ENCODE data around the gene ZNF878. TPM values are rescaled to one million over a fixed set of nuclear protein-coding genes. Genes with fewer than 3 reads are reported as not detected.
"Not testable (repeated sequence)": the region's sequence is repeated elsewhere in the genome, so short reads cannot be mapped to it uniquely, and the experiment has no call there.

The ZNF878 gene
- polyA plus RNA-seq, 3 donors: not detected

GRCh38 chr19:12090807-12091206, 38.0 kb upstream of the ZNF878 start:
- H3K4me1 ChIP-seq (ENCODE audit: control insufficient read depth in 1 of 2, insufficient read depth in 2 of 2, low read length in 2 of 2): peaks cover 13 to 14% of the 10 kb centered on the region in 2 donors
- no peak overlapping the region for H3K27ac ChIP-seq (ENCODE audit: low read depth in 1 of 2, low read length in 2 of 2)
- intact Hi-C loops (cut with micrococcal nuclease): loop anchor here (5.0 kb wide), 1 partner anchor 51 kb away; the partner anchor contains the start of gene ZNF20 (in 2 of the 2)
- Mint-ChIP-seq H3K4me3 (no peak overlapping the region), H3K9me3 (peaks cover 5 to 22% (median 15%) of the 10 kb centered on the region in 7 donors), H3K36me3 (peaks cover 3 to 4% of the 10 kb centered on the region in 2 donors), H3K4me1 (peaks cover 30% of the 10 kb centered on the region), H3K27me3 (ENCODE audit: low read depth in 3 of 3) (peaks cover 0 to 3% (median 1%) of the 10 kb centered on the region in 3 donors), H3K27ac (no peak overlapping the region)
- 49% methylated on average over 2 of the region's 5 CpGs for WGBS (ENCODE audit: insufficient coverage)
- H3K9me3 ChIP-seq (replicated peaks in 1 of 2; ENCODE audit: control insufficient read depth in 1 of 2, insufficient read depth in 1 of 2, low read length in 2 of 2): peaks cover 5 to 7% of the 10 kb centered on the region in 2 donors
- DNase-seq: peak; percentile 34 to 53 (median 50)
- H3K9ac ChIP-seq (ENCODE audit: insufficient read depth, low read length, poor library complexity, severe bottlenecking): no peak overlapping the region
- TF ChIP-seq CTCF (IDR thresholded peaks at IDR 0.05): peak; percentile 69
- H3K4me2 ChIP-seq (replicated peaks; ENCODE audit: extremely low read depth, low read length, poor library complexity, severe bottlenecking): no peak overlapping the region
- no peaks in the 10 kb centered on the region for H3K27me3 ChIP-seq (ENCODE audit: control insufficient read depth in 2 of 2, insufficient read depth in 2 of 2, low read length in 2 of 2)
- H2AFZ ChIP-seq (ENCODE audit: insufficient read depth, low read depth, low read length, poor library complexity, severe bottlenecking): no peak overlapping the region
- peaks cover 14% of the 10 kb centered on the region for H3K79me2 ChIP-seq (ENCODE audit: insufficient read depth, low read length)
- H3K4me3 ChIP-seq (replicated peaks in 1 of 3; ENCODE audit: low read depth in 2 of 3, low read length in 3 of 3): no peak overlapping the region
- H3K36me3 ChIP-seq (replicated peaks in 1 of 2; ENCODE audit: control insufficient read depth in 1 of 2, insufficient read depth in 2 of 2, low read length in 2 of 2): no peaks in the 10 kb centered on the region
- H4K20me1 ChIP-seq (ENCODE audit: insufficient read depth, low read length): no peaks in the 10 kb centered on the region

GRCh38 chr19:12085074-12085818, 32.5 kb upstream of the ZNF878 start:
- no peak for DNase-seq
- H3K4me2 ChIP-seq (replicated peaks; ENCODE audit: extremely low read depth, low read length, poor library complexity, severe bottlenecking): no peak overlapping the region
- H3K27me3 ChIP-seq (ENCODE audit: control insufficient read depth in 2 of 2, insufficient read depth in 2 of 2, low read length in 2 of 2): no peaks in the 10 kb centered on the region
- intact Hi-C loops (cut with micrococcal nuclease): no loop called here
- peaks cover 8 to 64% (median 62%) of the 10 kb centered on the region in 7 donors for H3K9me3 Mint-ChIP-seq
- H3K4me3 Mint-ChIP-seq: no peak overlapping the region
- no peak overlapping the region for H3K27ac Mint-ChIP-seq
- WGBS (ENCODE audit: insufficient coverage): 97% methylated on average over 4 of the region's 5 CpGs
- no peak overlapping the region for H3K9ac ChIP-seq (ENCODE audit: insufficient read depth, low read length, poor library complexity, severe bottlenecking)
- no peaks in the 10 kb centered on the region for H4K20me1 ChIP-seq (ENCODE audit: insufficient read depth, low read length)
- H2AFZ ChIP-seq (ENCODE audit: insufficient read depth, low read depth, low read length, poor library complexity, severe bottlenecking): no peak overlapping the region
- TF ChIP-seq CTCF (IDR thresholded peaks at IDR 0.05): no peak
- H3K79me2 ChIP-seq (ENCODE audit: insufficient read depth, low read length): no peaks in the 10 kb centered on the region
- peaks cover 0 to 2% (median 0%) of the 10 kb centered on the region in 3 donors for H3K27me3 Mint-ChIP-seq (ENCODE audit: low read depth in 3 of 3)
- no peaks in the 10 kb centered on the region for H3K36me3 ChIP-seq (replicated peaks in 1 of 2; ENCODE audit: control insufficient read depth in 1 of 2, insufficient read depth in 2 of 2, low read length in 2 of 2)
- no peaks in the 10 kb centered on the region for H3K4me1 Mint-ChIP-seq
- H3K36me3 Mint-ChIP-seq: no peaks in the 10 kb centered on the region
- H3K27ac ChIP-seq (ENCODE audit: low read depth in 1 of 2, low read length in 2 of 2): no peak overlapping the region
- H3K4me3 ChIP-seq (replicated peaks in 1 of 3; ENCODE audit: low read depth in 2 of 3, low read length in 3 of 3): no peak overlapping the region
- peaks cover 49 to 59% of the 10 kb centered on the region in 2 donors for H3K9me3 ChIP-seq (replicated peaks in 1 of 2; ENCODE audit: control insufficient read depth in 1 of 2, insufficient read depth in 1 of 2, low read length in 2 of 2)
- H3K4me1 ChIP-seq (ENCODE audit: control insufficient read depth in 1 of 2, insufficient read depth in 2 of 2, low read length in 2 of 2): no peaks in the 10 kb centered on the region

- peaks cover 14 to 84% (median 81%) of the 10 kb centered on the region in 7 donors for H3K9me3 Mint-ChIP-seq
- DNase-seq; H3K27ac ChIP-seq (ENCODE audit: low read depth in 1 of 2, low read length in 2 of 2); H2AFZ ChIP-seq (ENCODE audit: insufficient read depth, low read depth, low read length, poor library complexity, severe bottlenecking); H3K27me3 Mint-ChIP-seq (ENCODE audit: low read depth in 3 of 3); H4K20me1 ChIP-seq (ENCODE audit: insufficient read depth, low read length); H3K4me3 Mint-ChIP-seq; H3K79me2 ChIP-seq (ENCODE audit: insufficient read depth, low read length); H3K27me3 ChIP-seq (ENCODE audit: control insufficient read depth in 2 of 2, insufficient read depth in 2 of 2, low read length in 2 of 2); H3K9ac ChIP-seq (ENCODE audit: insufficient read depth, low read length, poor library complexity, severe bottlenecking); H3K27ac Mint-ChIP-seq; H3K4me3 ChIP-seq (replicated peaks in 1 of 3; ENCODE audit: low read depth in 2 of 3, low read length in 3 of 3); intact Hi-C loops (cut with micrococcal nuclease); H3K4me1 ChIP-seq (ENCODE audit: control insufficient read depth in 1 of 2, insufficient read depth in 2 of 2, low read length in 2 of 2); H3K4me2 ChIP-seq (replicated peaks; ENCODE audit: extremely low read depth, low read length, poor library complexity, severe bottlenecking); H3K36me3 Mint-ChIP-seq; H3K36me3 ChIP-seq (replicated peaks in 1 of 2; ENCODE audit: control insufficient read depth in 1 of 2, insufficient read depth in 2 of 2, low read length in 2 of 2); H3K4me1 Mint-ChIP-seq: not testable (repeated sequence)
- no CpG with 5 or more reads among the region's 6 CpGs for WGBS (ENCODE audit: insufficient coverage)
- peaks cover 68 to 77% of the 10 kb centered on the region in 2 donors for H3K9me3 ChIP-seq (replicated peaks in 1 of 2; ENCODE audit: control insufficient read depth in 1 of 2, insufficient read depth in 1 of 2, low read length in 2 of 2)
Observed at GRCh38 chr19:12083336-12083735, 30.6 kb upstream of the ZNF878 start.
